HL-60 (cell line): Measurements from ENCODE around the gene FAM76A.

Experiments
- GABPA ChIP-seq: IDR thresholded peaks from 2 replicates; pipeline ENCODE4 v1.6.1; 2012; ENCODE audit warnings: low read depth
- POLR2AphosphoS5 ChIP-seq: IDR thresholded peaks from 2 replicates; pipeline ENCODE4 v1.6.1; 2012; ENCODE audit warnings: low read depth
- SPI1 ChIP-seq: IDR thresholded peaks from 2 replicates; pipeline ENCODE4 v1.6.1; 2012; ENCODE audit warnings: low read depth, mild to moderate bottlenecking, borderline replicate concordance
- TF ChIP-seq, protein P1 (sequence below): IDR thresholded peaks from one replicate; pipeline ENCODE4 v1.5.1; 2011; ENCODE audit warnings: low read length, control low read depth, inconsistent platforms; ENCODE audit not compliant: insufficient read depth
- TF ChIP-seq, protein P2 (sequence below): IDR thresholded peaks from 2 replicates; pipeline ENCODE4 v1.6.1; 2012; ENCODE audit warnings: low read depth; ENCODE audit not compliant: insufficient replicate concordance

DNA sequence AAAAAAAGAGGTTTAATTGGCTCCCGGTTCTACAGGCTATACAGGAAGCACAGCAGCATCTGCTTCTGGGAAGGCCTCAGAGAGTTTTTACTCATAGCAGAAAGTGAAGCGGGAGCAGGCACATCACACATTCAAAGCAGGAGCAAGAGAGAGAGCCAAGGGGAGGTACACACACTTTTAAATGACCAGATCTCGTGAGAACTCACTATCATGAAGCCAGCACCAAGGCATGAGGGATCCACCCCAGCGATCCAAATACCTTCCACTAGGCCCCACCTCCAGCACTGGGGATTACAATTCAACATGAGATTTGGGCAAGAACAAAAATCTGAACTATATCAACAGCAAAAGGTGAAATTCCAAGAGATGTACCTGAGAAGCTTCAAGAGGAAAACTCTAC, 20.8 kb upstream of the FAM76A start:
- TF ChIP-seq, protein P1, sequence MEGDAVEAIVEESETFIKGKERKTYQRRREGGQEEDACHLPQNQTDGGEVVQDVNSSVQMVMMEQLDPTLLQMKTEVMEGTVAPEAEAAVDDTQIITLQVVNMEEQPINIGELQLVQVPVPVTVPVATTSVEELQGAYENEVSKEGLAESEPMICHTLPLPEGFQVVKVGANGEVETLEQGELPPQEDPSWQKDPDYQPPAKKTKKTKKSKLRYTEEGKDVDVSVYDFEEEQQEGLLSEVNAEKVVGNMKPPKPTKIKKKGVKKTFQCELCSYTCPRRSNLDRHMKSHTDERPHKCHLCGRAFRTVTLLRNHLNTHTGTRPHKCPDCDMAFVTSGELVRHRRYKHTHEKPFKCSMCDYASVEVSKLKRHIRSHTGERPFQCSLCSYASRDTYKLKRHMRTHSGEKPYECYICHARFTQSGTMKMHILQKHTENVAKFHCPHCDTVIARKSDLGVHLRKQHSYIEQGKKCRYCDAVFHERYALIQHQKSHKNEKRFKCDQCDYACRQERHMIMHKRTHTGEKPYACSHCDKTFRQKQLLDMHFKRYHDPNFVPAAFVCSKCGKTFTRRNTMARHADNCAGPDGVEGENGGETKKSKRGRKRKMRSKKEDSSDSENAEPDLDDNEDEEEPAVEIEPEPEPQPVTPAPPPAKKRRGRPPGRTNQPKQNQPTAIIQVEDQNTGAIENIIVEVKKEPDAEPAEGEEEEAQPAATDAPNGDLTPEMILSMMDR, result no peak
- TF ChIP-seq POLR2AphosphoS5, result no peak
- TF ChIP-seq, protein P2, sequence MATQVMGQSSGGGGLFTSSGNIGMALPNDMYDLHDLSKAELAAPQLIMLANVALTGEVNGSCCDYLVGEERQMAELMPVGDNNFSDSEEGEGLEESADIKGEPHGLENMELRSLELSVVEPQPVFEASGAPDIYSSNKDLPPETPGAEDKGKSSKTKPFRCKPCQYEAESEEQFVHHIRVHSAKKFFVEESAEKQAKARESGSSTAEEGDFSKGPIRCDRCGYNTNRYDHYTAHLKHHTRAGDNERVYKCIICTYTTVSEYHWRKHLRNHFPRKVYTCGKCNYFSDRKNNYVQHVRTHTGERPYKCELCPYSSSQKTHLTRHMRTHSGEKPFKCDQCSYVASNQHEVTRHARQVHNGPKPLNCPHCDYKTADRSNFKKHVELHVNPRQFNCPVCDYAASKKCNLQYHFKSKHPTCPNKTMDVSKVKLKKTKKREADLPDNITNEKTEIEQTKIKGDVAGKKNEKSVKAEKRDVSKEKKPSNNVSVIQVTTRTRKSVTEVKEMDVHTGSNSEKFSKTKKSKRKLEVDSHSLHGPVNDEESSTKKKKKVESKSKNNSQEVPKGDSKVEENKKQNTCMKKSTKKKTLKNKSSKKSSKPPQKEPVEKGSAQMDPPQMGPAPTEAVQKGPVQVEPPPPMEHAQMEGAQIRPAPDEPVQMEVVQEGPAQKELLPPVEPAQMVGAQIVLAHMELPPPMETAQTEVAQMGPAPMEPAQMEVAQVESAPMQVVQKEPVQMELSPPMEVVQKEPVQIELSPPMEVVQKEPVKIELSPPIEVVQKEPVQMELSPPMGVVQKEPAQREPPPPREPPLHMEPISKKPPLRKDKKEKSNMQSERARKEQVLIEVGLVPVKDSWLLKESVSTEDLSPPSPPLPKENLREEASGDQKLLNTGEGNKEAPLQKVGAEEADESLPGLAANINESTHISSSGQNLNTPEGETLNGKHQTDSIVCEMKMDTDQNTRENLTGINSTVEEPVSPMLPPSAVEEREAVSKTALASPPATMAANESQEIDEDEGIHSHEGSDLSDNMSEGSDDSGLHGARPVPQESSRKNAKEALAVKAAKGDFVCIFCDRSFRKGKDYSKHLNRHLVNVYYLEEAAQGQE, result no peak
- TF ChIP-seq GABPA, result no peak
- no peak for TF ChIP-seq SPI1
